GF-D8 (cell line): ENCODE results near the gene SLC35A2.

ENCODE experiments used
- DNase-seq: peaks from one replicate; lab custom pipeline; 2025; lab: John Stamatoyannopoulos, UW

SLC35A2 gene

GRCh38 chrX:48911412-48912182 lies at the start of gene SLC35A2:
Gene SLC35A2 (minus strand): TSS chrX:48911646. CDS start chrX:48911636, 10 bp downstream.
- DNase-seq, result peak; percentile 1

GRCh38 chrX:48960291-48960690 lies 48.8 kb upstream of the SLC35A2 start:
- no peak for DNase-seq

- DNase-seq, result no peak
Measured at GRCh38 chrX:48958635-48959094, 47.2 kb upstream of the SLC35A2 start.

- DNase-seq, result peak; percentile 87
Measured at GRCh38 chrX:48957827-48958634, 46.6 kb upstream of the SLC35A2 start.

- no peak for DNase-seq
Measured at GRCh38 chrX:48957477-48957826, 46.0 kb upstream of the SLC35A2 start, which contains the start of gene OTUD5. Gene OTUD5 (minus strand): TSS chrX:48957607. CDS start chrX:48957570, 37 bp downstream.

GRCh38 chrX:48956728-48957414 lies 45.4 kb upstream of the SLC35A2 start:
- no peak for DNase-seq

- no peak for DNase-seq
Measured at GRCh38 chrX:48948589-48948988, 37.1 kb upstream of the SLC35A2 start.

GRCh38 chrX:48945517-48946348 lies 34.3 kb upstream of the SLC35A2 start:
- DNase-seq, result no peak

- DNase-seq, result no peak
Measured at GRCh38 chrX:48942895-48943294, 31.4 kb upstream of the SLC35A2 start.

GRCh38 chrX:48940404-48940955 lies 29.0 kb upstream of the SLC35A2 start:
- DNase-seq, result peak; percentile 30

- no peak for DNase-seq
Measured at GRCh38 chrX:48939524-48940228, 28.2 kb upstream of the SLC35A2 start.

GRCh38 chrX:48938721-48939425 lies 27.4 kb upstream of the SLC35A2 start:
- DNase-seq, result no peak

GRCh38 chrX:48937054-48937907 lies 25.8 kb upstream of the SLC35A2 start:
- DNase-seq, result peak; percentile 77

GRCh38 chrX:48936429-48937053 lies 25.1 kb upstream of the SLC35A2 start:
- no peak for DNase-seq

- DNase-seq, result no peak
Measured at GRCh38 chrX:48935301-48935670, 23.8 kb upstream of the SLC35A2 start.

GRCh38 chrX:48934581-48935300 lies 23.3 kb upstream of the SLC35A2 start:
- no peak for DNase-seq

GRCh38 chrX:48933757-48934156 lies 22.3 kb upstream of the SLC35A2 start:
- no peak for DNase-seq
